Measurements from ENCODE around the gene TDP1.

The TDP1 gene

DNA sequence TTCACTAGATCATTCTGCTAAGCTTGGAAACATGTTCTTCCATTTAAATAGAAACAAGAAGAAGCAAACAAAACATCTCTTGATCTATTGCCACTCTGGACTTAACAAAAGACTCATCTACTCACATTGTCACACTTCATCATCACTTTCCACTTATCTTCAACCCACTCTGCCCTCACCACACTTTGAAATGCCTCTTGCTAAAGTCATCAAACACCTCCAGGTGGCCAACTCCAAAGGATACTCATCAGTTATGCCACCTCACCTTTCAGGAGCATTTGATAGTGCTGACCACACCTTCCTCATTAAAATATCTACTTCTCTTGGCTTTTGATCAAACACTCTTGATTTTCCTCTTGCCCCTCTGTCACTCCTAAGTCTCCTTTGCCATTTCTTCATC, 8.4 kb upstream of the TDP1 start:
- no peak for DNase-seq

GRCh38 chr14:89952576-89952975, 3.2 kb upstream of the TDP1 start:
- DNase-seq, result no peak

DNA sequence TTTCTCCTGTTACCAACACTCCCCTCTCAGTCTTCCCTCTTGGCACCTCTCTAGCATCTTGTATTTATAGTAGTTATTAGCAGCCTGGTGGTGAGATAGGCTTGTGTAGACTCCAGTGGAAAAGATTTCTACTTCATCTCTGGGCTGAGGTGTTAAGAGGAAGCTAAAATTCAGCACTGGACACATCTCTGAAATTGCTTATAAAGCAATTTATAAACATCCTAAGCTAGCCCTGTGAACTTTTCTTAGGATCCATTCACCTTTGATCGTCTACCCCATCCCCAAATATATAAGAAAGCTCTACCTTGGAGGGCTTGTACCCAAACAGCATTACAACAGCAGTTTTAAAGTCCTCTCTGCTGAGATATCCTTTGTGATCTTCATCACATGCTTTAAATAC, 2.1 kb upstream of the TDP1 start:
- no peak for DNase-seq

DNA sequence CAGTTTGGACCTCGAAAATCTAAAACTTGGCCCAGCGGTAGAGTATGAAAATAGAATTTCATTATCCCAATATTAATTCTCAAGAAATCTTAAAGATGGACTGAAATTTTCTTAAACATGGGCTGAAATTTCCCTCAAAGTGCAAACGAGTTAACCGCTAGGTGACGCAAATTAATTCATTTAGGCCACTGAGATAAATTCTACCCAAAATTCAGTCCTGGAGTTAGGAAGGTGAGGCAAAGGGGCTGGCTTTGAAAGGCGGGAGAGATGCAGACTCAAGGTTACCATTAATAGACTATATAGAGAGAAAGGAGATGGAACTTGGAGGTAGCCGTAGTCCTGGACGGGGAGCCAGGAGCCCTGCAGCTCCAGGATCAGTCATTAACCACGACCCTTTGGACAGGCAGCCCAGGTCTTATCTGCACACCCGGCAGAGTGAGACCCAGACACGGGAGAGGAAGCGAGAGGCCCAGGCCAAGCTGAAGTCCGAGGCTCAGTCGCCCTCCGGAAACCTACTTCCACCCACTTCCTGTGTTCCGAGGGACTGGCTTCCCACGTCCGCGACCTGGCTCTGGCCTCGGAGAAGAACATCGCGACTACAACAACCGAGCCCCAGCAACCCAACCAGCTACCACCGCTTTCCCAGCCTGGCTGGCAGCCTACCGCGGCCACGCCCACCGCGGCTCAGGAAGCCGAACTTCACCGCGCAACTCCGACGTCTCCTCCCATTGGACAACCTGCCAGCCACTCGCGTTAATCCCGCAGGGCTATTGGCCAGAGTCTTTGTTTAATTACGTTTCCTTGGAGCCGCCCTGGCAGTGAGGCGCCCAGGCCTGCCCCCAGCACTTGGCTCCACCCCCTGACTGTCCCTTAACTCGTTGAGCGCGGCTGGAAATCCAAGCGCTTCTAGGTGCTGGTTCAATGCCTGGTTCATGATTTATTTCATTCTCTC, 1.4 kb upstream of the TDP1 start, which contains the start of gene EFCAB11:
Gene EFCAB11 (minus strand): TSS at position 661 of the 952 bp plus-strand sequence. CDS start 70 bp downstream, at position 591.
- DNase-seq, result peak; percentile 99

- no peak for DNase-seq
Observed at GRCh38 chr14:89955022-89955744, 544 bp upstream of the TDP1 start.

GRCh38 chr14:89956661-89957009, 908 bp downstream of the TDP1 start:
- no peak for DNase-seq

GRCh38 chr14:89957376-89957775, 1.6 kb downstream of the TDP1 start:
- no peak for DNase-seq

- no peak for DNase-seq
Observed at GRCh38 chr14:89957791-89958190, 2.1 kb downstream of the TDP1 start.

DNA sequence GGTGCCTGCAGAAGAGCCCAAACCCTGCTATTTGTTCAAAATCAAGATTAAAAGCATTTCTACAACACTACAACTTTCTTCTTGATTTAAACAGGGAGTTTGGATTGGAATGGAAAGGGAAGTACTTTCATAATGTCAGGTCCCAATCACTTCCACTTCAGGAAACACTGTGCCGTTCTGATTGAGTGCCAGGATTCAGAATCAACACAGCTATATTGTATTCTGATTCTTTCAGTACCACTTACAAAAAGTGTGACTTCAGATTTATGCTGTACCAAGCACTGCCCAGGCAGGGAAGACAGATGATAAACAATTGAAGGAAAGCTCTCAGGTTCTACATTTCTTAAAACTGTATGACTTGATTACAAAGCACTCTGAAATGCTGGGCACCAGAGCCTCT, 3.2 kb downstream of the TDP1 start:
- DNase-seq, result no peak

GRCh38 chr14:89959853-89960445, 4.2 kb downstream of the TDP1 start:
- DNase-seq, result no peak

DNA sequence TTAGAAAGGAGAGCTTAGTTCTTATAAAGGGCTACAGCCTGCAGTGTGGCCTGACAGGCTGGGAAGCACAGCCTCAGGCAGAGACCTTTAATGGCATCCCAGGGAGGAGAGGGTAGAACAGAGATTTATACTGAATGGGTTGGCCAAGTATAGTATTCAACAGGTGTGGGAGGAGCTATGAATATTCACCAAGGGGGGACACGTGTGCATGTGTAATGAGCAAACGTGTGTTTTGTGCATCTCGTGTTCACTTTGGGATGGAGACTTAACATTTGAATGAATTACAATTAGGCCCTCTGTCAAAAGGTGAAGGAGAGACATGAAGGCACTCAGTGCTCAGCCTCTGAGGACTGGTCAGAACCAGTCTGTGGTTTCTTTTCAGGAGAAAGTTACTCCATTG, 5.2 kb downstream of the TDP1 start:
- no peak for DNase-seq

DNA sequence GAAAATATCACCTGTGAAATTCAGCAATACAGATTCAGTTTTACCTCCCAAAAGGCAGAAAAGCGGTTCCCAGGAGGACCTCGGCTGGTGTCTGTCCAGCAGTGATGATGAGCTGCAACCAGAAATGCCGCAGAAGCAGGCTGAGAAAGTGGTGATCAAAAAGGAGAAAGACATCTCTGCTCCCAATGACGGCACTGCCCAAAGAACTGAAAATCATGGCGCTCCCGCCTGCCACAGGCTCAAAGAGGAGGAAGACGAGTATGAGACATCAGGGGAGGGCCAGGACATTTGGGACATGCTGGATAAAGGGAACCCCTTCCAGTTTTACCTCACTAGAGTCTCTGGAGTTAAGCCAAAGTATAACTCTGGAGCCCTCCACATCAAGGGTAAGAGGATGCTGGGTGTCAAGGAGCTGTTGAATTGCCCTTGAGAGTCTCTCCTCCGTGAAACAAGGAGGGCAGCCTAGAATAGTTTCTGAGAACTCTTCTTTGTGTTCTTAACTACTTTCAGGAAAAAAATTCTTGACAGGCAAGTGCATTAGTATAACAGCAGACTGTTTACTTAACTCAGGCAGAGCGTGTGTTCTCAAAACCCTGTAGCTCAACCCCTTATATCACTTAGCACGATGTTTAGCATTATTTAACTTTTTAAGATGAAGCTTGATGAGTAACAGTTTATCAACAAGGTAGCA, 7.7 kb downstream of the TDP1 start:
- DNase-seq, result no peak

GRCh38 chr14:89965839-89966238, 10.1 kb downstream of the TDP1 start:
- DNase-seq, result no peak

DNA sequence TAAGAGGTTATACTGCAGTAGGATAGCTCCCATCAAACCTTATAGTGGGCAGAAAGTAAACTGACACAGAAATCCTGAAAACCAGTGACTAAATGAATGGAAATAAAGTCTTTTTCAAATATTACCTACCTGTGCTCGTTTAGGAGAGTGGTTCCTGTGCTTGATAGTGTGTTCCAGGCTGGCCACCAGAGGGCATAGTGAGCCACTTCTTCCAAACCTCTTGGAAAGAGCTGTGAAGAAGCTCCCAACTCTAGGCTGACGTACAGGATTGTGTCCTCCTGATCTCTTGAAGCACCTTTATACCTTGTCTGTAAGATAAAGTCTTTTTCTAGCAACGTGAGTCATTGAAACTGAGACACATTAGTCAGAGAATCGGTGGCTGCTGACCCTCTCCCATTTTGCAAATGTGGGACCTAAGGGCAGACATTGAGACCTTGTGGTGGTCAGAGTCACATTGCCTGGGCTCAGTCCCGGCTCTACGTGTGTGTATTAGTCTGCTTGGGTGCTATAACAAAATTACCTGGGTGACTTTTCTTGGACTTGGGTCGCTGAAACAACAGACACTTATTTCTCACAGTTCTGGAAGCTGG, 17.6 kb downstream of the TDP1 start:
- peak; percentile 54 for DNase-seq

GRCh38 chr14:89977668-89978067, 21.9 kb downstream of the TDP1 start:
- no peak for DNase-seq

GRCh38 chr14:89978656-89979055, 22.9 kb downstream of the TDP1 start:
- DNase-seq, result no peak

DNA sequence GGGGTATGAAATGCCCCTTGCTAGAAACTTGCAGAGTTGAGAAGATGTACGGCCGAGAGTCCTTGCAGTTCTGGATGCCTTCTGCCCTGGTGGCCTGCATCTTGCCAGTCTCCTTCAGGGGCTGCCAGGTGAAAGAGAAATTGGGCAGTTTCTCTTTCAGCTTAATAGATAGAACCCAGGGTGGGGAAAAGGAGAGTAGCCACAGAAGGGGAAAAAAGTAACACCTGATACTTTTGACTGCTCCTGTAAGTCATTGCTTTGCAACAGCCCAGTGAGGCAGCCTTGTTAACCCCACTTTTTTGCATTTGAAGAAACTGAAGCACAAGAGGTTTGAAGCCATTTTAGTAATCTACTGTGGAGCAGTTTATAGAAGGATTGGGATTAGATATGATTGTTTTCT, 27.6 kb downstream of the TDP1 start:
- DNase-seq, result no peak

DNA sequence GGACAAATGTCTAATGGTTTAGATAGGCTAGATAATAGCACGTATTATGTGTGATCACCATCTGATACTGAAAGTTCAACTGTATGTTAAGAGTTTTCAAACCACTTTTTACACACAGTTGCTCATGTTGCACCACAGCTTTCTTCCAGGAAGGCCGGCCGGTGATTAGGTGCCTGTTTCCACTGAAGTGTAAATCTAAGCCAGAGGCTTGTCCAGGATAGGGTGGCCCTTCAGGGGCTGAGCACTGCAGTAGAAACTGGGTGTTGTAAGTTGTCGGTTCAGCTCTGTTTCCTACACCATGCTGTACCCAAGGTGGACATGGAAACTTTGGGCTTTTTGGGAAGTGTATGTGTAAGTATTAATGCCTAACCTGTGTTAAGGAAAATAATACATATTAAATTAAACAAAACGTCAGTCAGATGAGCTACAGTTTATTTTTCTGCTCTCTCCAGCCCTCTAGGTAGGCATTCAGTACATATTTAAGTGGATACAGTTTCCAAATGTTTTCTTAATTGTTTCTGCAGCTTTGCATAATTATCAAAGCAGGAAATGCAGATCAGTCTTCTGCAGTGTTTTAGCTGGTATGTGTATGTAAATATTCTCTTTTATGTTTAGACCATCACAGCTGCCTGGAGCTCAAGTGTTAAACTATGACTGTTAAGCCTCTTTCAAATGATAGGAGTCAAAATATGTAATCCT, 30.9 kb downstream of the TDP1 start:
- DNase-seq, result no peak

GRCh38 chr14:89987161-89987475, 31.4 kb downstream of the TDP1 start:
- no peak for DNase-seq

DNA sequence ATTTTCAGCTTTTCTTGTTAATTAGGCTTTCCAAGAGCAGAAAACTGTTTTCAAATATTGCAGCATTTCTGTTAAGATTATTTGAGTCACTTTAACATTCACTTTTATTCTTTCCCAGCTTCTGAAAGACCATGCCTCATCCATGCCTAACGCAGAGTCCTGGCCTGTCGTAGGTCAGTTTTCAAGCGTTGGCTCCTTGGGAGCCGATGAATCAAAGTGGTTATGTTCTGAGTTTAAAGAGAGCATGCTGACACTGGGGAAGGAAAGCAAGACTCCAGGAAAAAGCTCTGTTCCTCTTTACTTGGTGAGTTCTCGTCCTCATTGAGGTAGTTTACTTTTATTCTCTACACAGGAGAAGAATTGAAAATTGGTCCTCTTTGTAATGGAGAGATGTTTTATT, 33.1 kb downstream of the TDP1 start:
- DNase-seq, result no peak

GRCh38 chr14:89990218-89990617, 34.5 kb downstream of the TDP1 start:
- no peak for DNase-seq

- no peak for DNase-seq
Observed at GRCh38 chr14:89990623-89991275, 35.0 kb downstream of the TDP1 start.

All from left hindlimb (tissue), 1 donor.